GM18867 (cell line): ENCODE data around the gene ARHGAP27.

Experiments
- ATAC-seq: cut with Tn5 transposase; IDR thresholded peaks from one replicate; pipeline ENCODE4 v1.9.1; 2021; ENCODE audit warnings: mild to moderate bottlenecking, moderate library complexity; ENCODE audit not compliant: unreplicated experiment

ARHGAP27 gene

DNA sequence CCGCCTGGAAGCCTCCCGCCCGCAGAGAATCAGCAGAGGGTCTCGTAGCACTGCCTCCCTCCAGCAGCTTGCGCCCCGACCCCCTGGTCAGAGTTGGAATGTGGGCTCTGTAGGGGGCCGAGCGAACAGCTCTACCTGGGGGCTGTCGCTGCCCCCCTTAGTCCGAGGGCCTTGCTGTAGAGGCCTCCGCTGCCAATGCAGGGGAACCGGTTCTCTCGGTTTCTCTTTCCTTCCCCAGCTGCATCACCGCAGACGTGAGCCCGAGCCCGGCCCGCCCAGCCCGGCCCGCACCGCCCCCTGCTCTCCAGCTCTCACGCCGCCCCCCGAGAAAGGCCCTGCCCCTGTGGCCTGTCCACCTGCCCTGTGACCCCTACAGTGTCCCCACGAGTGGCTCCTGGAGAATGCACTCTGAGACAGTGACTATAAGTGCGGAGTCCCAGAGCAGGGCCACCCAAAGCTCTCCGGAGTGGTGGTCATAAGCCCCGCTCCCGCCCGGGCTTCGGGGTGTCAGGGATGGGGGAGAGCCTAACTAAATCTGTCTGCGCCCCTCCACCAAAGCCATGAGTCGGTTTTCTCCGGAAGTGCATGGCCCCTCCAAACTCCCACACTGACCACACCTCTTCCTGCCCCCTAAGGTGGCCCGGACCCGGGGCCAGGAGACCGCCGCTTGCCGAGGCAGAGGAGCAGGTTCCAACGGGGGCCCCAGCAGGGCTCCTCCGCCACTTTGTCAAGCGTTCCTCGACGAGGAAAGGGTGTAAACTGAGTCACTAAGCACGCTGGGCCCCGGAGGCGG, 1.7 kb downstream of the ARHGAP27 start:
- peak; percentile 34 for ATAC-seq

DNA sequence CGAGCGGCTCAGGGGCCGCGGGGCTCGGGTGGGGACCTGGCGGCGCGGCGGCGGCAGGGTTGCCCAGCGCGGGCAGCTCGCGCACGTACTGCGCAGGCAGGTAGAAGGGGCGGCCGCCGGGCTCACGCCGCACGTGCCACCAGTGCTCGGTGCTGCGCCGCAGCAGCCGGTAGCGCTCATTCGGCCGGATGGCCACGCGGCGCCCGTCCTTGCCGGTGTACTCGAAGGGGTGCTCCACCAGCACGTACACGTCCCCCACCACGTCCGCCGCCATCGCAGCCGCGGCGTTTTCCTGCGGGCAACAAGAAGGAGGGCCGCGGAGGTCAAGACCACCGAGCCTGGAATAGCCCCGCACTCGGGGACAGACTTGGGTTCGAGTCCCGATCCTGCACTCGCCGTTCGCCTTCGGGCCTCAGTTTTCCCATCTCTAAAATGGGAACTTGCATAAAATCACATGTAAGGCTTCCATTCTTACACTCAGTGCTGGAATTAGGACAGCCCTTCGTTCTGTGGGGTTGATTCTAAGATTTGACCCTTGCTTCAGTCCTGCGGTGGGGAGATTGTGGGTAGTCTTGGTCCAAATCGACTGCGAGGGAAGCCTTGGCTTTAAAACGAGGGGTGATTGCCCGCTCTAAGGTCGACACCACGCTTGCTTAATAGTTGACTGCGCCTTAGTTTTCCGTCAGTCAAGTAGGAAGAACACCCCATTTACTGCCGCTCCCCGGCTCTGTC, 2.5 kb downstream of the ARHGAP27 start:
- no peak for ATAC-seq

DNA sequence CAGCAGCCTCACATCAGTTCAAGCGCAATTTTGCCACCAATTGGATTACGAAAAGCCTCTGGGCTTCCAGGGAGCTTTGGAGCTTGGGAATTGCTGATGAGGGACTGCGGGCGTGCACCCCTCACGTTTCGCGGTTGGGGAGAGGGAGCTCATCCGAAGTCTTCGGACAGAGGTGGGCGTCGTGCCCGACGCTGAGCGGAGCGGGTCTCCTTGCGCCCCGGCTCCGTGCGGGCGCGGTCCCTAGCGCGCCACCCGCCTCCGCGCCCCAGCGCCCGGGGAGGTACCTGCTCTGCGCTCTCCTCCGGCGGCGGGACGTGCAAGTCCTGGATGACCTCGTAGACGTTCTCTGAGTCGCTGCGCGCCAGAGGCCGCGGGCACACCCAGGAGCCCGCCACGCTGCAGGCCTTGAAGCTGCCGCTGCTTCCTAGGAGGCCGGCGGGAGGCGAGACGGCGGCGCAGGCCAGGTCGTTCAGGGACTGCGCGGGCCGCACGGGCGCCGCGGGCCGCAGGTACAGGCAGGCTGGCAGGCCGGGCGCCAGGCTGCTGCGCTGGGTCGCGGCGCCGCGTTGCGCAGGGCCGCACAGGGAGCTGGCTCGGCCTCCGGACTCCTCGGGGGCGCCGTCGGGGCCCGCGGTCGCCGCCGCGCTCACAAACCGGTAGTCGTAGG, 3.2 kb downstream of the ARHGAP27 start:
- ATAC-seq = no peak

DNA sequence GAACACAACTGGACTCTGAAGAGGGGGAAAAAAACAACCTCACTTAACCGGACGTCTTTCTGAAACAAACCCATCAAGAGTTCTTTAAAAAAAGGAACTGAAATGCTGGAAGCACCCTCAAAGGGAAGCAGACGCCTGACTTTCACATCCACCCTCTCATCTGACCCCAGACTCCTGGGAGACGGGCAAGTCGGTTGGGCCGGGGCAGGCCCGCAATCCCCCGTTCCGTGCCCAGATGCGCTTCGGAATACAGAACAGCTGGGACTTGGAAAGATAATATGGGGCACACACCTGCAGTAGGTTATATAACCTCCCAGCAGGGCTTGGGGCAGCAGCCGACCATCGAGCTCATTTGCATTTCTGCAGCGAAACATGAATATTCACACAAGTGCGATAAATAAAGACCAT, 3.7 kb downstream of the ARHGAP27 start:
- no peak for ATAC-seq

DNA sequence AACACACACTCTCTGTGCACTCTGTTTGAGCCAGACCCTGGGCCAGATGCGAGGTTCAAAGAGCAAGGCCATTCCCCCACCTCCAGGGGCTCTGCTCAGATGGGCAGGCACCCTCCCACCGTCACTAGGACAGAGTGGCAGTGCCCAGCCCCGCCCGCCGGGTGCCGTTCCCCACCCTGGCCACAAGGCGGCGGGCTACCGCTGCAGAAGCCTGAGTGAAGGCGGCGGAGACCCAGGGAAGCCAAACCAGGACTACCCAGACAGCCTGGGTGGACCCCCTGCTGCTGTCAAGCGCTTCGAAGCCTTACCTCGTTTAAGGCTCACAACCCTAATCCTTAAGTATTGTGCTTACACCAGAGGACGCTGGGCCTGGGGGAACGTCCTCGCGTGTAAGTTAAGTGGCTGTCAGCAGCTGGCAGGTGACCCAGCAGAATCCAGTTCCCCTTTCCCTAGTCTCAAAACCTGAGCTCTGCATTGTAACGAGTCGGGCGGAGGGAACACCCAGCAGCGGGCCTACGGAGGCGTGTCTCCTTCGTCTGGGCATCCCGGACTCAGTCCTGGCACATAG, 4.5 kb downstream of the ARHGAP27 start:
- peak; percentile 43 for ATAC-seq

GRCh38 chr17:45427181-45427835, 5.4 kb downstream of the ARHGAP27 start:
- no peak for ATAC-seq

DNA sequence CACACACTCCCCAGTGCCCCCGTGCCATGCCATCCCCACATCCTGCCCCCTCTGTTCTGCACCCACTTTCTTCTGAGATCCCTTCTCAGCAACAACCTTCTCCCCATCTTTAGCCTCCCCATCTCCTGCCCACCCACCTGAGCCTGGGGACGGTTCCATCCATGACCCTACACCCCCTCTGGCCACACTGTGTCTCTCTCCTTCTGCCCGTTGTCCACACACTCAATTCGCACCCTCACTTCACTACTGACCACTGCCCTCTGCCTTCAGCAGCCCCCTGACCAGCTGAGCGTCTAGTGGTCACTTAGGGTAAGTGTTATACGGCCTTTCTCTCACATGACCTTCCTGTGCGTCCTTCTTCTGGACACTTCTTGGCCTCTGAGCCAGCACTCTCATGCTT, 6.1 kb downstream of the ARHGAP27 start:
- ATAC-seq = no peak

DNA sequence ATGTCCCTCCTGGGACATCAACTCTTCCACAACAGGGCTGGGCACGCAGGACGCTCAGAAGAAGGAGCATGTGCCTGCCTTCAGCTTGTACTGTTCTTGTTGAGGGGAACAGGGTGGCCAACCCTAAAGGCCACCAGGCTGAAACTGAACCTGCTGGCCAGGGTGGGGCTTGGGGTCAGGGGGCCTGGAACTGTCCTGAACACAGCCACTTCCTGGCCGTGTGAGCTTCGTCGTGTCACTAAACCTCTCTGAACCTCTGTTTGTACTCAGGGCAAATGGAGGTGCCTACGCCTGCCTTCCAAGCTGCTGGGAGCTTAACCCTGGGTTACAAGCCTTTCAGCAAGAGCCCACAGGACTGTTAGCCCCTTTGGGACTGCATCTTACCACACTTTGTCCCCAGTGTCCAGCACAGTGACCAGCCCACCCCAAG, 6.7 kb downstream of the ARHGAP27 start:
- ATAC-seq = no peak

GRCh38 chr17:45425125-45425983, 7.3 kb downstream of the ARHGAP27 start:
- no peak for ATAC-seq

DNA sequence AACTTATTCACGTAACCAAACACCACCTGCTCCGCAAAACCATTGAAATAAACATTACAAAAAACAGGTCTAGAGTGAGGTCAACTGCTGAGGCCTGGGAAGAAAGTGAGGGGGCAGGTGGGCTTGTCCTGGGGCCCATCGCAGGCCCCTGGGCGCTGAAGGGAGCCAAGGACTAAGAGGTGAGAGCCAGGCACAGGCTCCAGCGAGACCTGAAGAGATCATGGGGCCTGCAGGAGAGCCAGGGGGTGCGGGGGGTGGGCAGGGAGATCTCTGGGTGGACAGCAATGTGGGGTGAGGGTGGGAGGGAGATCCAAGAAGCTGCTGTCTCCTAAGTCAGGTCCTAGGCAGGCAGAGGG, 7.9 kb downstream of the ARHGAP27 start:
- ATAC-seq = no peak

DNA sequence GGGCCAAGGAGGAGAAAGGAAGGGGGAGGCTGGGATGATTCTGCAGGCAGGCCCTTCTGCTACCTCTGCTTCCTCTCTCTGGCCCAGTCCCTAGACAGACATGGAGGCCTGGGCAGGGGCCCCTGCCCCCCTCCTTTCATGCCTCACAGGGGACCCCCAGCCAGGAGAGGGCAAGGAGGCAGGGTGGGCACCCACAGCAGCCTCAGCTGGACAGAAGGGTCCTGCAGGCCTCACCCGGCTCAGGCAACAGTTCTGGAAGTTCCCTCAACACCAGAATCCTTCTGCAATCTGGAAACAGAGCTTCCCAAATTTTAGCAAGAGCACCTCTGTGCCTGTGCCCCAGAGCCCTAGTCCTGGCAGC, 8.7 kb downstream of the ARHGAP27 start:
- no peak for ATAC-seq

DNA sequence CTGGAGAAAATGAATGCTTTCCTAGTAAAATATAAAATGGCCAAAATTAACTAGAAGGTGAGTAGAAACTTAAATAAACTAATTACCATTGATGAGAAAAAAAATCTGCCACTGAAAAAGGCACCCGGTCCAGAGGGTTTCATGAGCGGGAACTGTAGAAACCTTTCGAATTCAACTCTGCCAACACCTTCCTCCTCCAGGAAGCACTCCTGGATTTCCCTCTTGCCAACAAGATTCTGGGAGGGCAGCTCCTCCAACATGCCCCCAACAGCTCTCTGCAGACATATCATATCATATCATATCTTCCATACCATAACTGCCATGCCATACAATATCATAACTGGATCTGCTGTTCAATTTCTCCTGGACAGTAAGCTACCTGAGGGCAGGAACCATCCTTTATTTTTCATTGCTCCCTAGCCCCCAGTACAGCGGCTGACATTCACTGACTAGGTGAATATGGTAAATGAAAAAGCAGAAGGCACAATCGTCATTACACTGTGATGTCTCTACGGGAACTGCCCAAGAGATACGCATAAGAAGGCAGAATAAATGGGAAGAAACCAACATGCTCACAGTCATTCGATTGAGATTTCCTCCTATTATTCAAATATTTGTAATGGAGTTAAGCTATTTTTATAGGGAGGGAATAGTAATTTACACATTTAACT, 9.2 kb downstream of the ARHGAP27 start:
- no peak for ATAC-seq

- ATAC-seq = no peak
Measured at GRCh38 chr17:45414990-45415881, 17.4 kb downstream of the ARHGAP27 start.

- ATAC-seq = no peak
Measured at GRCh38 chr17:45413498-45413923, 19.2 kb downstream of the ARHGAP27 start.

DNA sequence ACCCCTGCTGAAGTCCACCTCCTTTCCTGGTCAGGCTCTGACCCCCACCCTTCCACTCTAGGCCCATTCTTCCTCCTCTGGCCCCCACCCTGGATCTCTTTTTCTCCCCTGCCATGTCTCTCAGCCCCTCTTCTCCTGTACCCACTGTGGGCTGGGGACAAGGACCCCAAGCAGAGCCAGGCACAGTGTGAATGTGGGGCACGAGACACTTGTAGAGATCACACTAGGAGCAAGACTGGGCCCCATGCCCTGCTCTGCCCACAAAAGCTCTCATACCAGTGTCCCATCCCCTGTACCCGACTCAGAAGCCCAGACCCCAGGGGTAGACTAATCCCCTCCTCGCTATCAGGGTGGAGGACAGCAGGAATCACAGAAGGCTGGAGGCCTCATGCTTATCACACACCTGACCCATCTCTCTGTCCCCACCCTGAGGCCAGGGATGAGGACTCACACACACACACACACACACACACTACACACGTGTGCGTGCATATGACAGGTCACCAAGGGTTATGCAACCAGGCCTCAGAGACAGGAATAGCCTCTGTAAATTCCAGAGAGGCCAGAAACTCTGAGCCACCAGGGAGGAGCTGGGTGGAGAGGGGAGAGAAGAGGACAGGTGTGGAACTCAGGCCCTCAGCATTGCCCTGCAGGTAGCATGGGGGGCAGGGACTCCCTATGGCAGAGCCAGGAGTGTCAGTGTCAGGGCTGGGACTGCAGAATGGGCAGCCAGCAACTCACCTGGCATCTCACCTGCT, 21.1 kb downstream of the ARHGAP27 start:
- ATAC-seq = no peak

DNA sequence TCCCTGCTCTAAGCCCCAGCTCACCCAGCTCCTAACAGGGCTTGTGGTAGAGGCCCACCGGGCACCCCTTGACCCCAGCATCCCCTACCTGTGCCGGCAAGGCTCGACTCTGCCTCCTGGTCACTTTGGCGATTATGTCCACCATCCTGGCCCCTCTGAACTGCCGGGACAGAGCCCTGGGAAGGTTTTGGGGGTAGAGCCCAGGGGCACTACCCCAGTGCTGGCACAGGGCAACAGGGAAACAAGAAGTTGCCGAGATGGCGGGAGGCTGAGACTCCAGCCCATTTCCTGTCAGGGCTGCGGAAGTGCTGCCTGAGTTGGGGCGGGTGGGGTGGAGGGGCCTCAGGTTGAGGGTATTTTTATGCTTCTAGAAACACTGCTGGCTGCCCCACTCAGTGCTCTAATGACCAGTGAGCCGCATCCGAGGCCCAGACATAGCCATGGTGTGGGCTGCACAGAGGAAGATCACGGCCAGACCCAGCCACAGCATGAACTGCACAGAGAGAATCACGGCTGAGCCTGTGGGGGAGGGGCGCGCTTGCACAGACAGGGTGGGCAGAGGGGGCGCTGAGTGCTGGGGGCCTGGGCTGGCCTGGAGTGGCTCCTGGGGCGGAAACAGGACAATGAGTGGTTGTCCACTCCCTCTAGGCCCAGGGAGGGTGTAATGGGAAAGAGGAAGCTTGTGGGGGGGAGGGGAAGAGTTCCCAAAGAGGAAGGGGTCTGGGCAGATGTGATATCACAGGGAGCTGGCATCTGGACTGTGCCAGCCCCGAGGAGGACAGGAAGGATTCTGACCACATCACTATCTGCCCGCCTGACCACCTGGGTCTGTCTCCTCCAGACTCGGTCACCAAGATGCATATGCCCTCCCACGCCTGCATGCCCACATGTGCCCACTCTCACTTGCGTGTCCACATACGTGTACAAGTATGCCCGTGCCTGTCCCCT, 22.3 kb downstream of the ARHGAP27 start:
- ATAC-seq = no peak

DNA sequence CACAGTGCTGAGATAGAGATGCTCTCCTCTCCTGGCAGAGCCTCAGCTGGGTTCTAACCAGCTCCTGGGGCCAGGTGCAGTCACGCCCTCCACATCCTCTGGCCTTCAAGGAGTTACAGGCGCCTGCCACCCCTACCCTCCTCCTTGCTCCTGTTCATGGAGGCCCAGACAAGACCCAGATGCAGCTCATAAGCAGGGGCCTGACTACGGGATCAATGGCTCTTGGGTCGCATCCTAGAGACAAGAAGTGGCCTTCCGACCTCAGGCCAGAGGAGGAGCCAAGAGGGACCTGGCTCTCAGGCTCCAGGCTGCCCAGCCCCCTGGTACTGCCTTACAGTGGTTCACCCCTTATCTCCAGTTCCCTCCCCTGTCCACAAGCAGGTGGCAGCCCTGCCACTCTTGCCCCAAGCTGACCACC, 23.0 kb downstream of the ARHGAP27 start:
- no peak for ATAC-seq
